Type B pancreatic cell (in vitro differentiated cells): ENCODE measurements around the gene EXOC7. TPM values are rescaled to one million over a fixed set of nuclear protein-coding genes. Genes with fewer than 3 reads are reported as not detected.

Experiments
- DNase-seq: peaks from one replicate; pipeline ENCODE4 v3.0.0; 2021; ENCODE audit warnings: mixed read lengths; ENCODE audit not compliant: unreplicated experiment; ENCODE audit errors: extremely low spot score
- H3K27ac Mint-ChIP-seq: 2 replicates; pipeline ENCODE4 v1.8.0; 2021; ENCODE audit warnings: mild to moderate bottlenecking, mixed read lengths
- H3K27me3 Mint-ChIP-seq: 2 replicates; pipeline ENCODE4 v1.8.0; 2021; ENCODE audit warnings: mixed read lengths
- H3K36me3 Mint-ChIP-seq: 2 replicates; pipeline ENCODE4 v1.8.0; 2021; ENCODE audit warnings: mixed read lengths
- H3K4me1 Mint-ChIP-seq: one replicate; pipeline ENCODE4 v1.8.0; 2021; ENCODE audit warnings: mixed read lengths; ENCODE audit not compliant: unreplicated experiment
- H3K4me3 Mint-ChIP-seq: 2 replicates; pipeline ENCODE4 v1.8.0; 2021; ENCODE audit warnings: mild to moderate bottlenecking, mixed read lengths
- H3K9me3 Mint-ChIP-seq: 2 replicates; pipeline ENCODE4 v1.8.0; 2021; ENCODE audit warnings: mixed read lengths
- CTCF ChIP-seq: fragments of 200-600 bp; sonication (generic); conservative IDR thresholded peaks from 2 replicates; pipeline ENCODE4 v1.5.0; 2021; ENCODE audit warnings: antibody characterized with exemption, mild to moderate bottlenecking
- total RNA-seq: library from RNA; stranded (reverse); gene quantifications from 2 replicates; pipeline ENCODE4 v1.2.1, GENCODE V29; 2021; ENCODE audit warnings: low replicate concordance

Gene EXOC7
- total RNA-seq, 1 donor from 2014 or later: 201 TPM

- Mint-ChIP-seq H3K4me1 (peaks cover 9% of the 10 kb centered on the region), H3K36me3 (no peaks in the 10 kb centered on the region), H3K27ac (no peak overlapping the region), H3K27me3 (no peaks in the 10 kb centered on the region), H3K4me3 (no peak overlapping the region), H3K9me3 (no peaks in the 10 kb centered on the region)
- DNase-seq: no peak
- TF ChIP-seq CTCF: no peak
Measured at GRCh38 chr17:76120658-76121008, 17.0 kb upstream of the EXOC7 start.

GRCh38 chr17:76119409-76120371 is 16.1 kb upstream of the EXOC7 start:
- Mint-ChIP-seq H3K27ac (no peak overlapping the region), H3K4me1 (peaks cover 9% of the 10 kb centered on the region), H3K27me3 (no peaks in the 10 kb centered on the region), H3K9me3 (no peaks in the 10 kb centered on the region), H3K36me3 (no peaks in the 10 kb centered on the region), H3K4me3 (no peak overlapping the region)
- DNase-seq: no peak
- TF ChIP-seq CTCF: no peak

- Mint-ChIP-seq H3K36me3 (no peaks in the 10 kb centered on the region), H3K4me3 (no peak overlapping the region), H3K9me3 (no peaks in the 10 kb centered on the region), H3K4me1 (peaks cover 5% of the 10 kb centered on the region), H3K27me3 (no peaks in the 10 kb centered on the region), H3K27ac (no peak overlapping the region)
- TF ChIP-seq CTCF: no peak
- DNase-seq: no peak
Measured at GRCh38 chr17:76115138-76115754, 11.7 kb upstream of the EXOC7 start.

- H3K36me3 Mint-ChIP-seq: no peaks in the 10 kb centered on the region
- no peak overlapping the region for H3K27ac Mint-ChIP-seq
- TF ChIP-seq CTCF: no peak
- H3K4me3 Mint-ChIP-seq: no peak overlapping the region
- H3K27me3 Mint-ChIP-seq: no peaks in the 10 kb centered on the region
- H3K9me3 Mint-ChIP-seq: no peaks in the 10 kb centered on the region
- DNase-seq: no peak
- no peaks in the 10 kb centered on the region for H3K4me1 Mint-ChIP-seq
Measured at GRCh38 chr17:76111956-76112355, 8.4 kb upstream of the EXOC7 start.

GRCh38 chr17:76107509-76107908 is 3.9 kb upstream of the EXOC7 start:
- H3K36me3 Mint-ChIP-seq: no peaks in the 10 kb centered on the region
- no peaks in the 10 kb centered on the region for H3K9me3 Mint-ChIP-seq
- no peak for DNase-seq
- H3K27ac Mint-ChIP-seq: no peak overlapping the region
- TF ChIP-seq CTCF: peak; percentile 63
- no peaks in the 10 kb centered on the region for H3K27me3 Mint-ChIP-seq
- no peak overlapping the region for H3K4me3 Mint-ChIP-seq
- peaks cover 16% of the 10 kb centered on the region for H3K4me1 Mint-ChIP-seq
